Fibroblast of villous mesenchyme (primary cell): ENCODE results near the gene LATS2. TPM values are rescaled to one million over a fixed set of nuclear protein-coding genes. Genes with fewer than 3 reads are reported as not detected.

Experiments
- DNase-seq: peaks from one replicate; pipeline ENCODE4 v3.0.0-alpha.2; 2010; ENCODE audit warnings: low read depth
- H3K4me3 ChIP-seq: 2 replicates; pipeline ENCODE4 v1.5.1; 2011; ENCODE audit warnings: low read depth, mild to moderate bottlenecking, low read length
- CTCF ChIP-seq: IDR thresholded peaks from 2 replicates; pipeline ENCODE4 v1.5.1; 2012; ENCODE audit warnings: low read depth, mild to moderate bottlenecking, low read length; ENCODE audit not compliant: insufficient read depth
- total RNA-seq: library from RNA; depleted of rRNA; stranded (reverse); fragments of >200 nt; gene quantifications from 2 replicates; pipeline ENCODE4 v1.2.3, GENCODE V29; 2012

LATS2 gene
- total RNA-seq, 1 donor: 32.0 TPM

GRCh38 chr13:21067848-21068247, 6.5 kb upstream of the LATS2 start:
- DNase-seq: no peak
- H3K4me3 ChIP-seq: no peak overlapping the region
- no peak for TF ChIP-seq CTCF

DNA sequence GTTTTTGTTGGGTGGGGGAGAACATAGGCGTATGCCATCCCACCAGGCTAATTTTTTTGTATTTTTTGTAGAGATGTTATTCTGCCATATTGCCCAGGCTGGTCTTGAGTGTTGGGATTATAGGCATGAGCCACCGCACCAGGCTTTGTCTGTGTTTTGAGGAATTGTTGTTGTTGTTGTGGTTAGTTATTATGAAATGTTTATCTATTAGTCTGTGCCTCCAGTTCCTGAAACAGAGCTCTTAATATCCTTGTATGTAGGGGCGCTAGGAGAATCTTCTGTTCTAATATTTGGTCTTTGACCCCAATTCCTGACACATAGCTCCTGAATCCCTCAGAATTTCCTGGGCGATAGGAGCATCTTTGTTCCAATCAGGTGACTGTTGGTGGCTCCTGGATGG, 5.6 kb upstream of the LATS2 start:
- TF ChIP-seq CTCF: no peak
- H3K4me3 ChIP-seq: no peak overlapping the region
- DNase-seq: no peak

DNA sequence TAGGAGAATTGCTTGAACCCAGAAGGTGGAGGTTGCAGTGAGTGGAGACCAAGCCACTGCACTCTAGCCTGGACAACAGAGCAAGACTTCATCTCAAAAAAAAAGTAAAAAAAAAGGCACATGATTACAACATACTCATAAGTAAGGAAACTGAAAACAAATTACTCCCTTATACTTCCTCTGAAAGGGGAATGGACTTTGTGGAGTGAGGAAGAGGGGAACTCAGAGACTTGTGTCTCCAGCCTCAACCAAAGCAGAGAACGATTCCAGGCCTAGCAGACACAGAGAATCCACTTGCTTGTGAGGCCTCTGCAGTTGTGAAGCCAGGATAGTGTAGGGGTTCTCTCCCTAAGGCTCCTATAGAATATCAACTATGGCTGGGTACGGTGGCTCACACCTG, 4.3 kb upstream of the LATS2 start:
- no peak overlapping the region for H3K4me3 ChIP-seq
- DNase-seq: no peak
- TF ChIP-seq CTCF: no peak

- TF ChIP-seq CTCF: no peak
- no peak for DNase-seq
- H3K4me3 ChIP-seq: no peak overlapping the region
Measured at GRCh38 chr13:21063031-21063430, 1.6 kb upstream of the LATS2 start.

DNA sequence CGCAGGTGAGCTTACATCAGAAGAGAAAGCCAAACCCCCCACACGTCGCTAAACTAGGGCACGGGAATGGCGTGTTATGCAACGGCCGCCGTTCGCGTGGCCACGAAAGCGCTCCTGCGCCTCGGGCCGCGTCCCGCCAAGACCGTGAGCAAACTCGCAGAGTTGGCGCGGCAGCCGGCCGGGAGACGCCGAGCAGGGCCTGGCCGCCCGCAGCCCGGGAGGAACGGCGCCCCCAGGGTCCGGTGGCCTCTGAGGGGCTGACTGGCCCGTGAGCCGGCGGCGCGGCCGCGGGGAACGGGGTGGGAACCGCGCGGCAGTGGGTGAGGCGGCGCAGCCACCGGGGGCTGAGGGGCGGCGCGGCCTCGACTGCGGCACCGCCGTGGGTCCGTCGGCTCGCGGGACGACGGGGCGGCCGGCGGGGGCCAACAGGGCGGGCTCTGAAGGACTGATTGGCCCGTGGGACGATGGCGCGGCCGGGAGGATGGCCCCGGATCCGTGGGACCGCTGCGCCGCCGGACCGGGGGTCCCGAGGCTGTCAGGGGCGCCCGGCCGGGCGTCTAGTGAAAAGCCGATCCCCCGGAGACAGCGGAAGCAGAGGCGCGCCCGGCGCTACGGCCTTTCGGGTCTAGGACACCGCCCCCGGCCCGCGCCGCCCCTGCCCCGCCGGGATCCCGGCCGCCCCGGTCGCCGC, 903 bp downstream of the LATS2 start:
- DNase-seq: peak; percentile 69
- peak overlapping the region; percentile 85 for H3K4me3 ChIP-seq
- TF ChIP-seq CTCF: no peak

DNA sequence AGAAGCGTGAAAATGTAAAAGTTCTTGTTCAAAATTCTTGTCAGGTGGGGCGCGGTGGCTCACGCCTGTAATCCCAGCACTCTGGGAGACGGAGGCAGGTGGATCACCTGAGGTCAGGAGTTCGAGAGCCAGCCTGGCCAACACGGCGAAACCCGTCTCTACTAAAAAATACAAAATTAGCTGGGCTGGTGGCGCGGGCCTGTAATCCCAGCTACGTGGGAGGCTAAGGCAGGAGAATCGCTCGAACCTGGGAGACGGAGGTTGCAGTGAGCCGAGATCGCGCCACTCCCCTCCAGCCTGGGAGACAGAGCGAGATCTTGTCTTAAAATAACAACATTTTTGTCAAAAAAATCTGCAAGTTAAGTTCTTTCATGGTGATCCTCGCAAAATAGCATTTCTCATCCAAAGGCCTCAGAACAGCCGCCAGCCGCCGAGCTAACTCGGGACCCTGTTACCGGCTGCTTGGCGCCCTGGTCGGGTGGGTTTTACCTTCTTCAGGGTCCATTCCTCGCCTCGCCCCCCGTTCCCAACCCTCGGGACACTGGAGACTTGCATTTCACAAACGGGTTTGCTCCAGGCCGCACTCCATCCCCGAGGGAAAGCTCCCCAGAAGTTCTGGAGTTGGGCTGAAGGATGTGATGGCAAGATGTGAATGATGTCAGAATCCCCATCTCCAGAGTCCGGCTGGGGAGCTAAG, 1.6 kb downstream of the LATS2 start:
- no peak for DNase-seq
- TF ChIP-seq CTCF: no peak
- peak overlapping the region; percentile 85 for H3K4me3 ChIP-seq
